Raji (cell line): ENCODE data around the gene SULT1E1.

Experiments used
- POLR2A ChIP-seq: IDR thresholded peaks from 2 replicates; pipeline ENCODE4 v1.6.1; 2011; ENCODE audit warnings: low read depth, low read length, control low read depth; ENCODE audit not compliant: insufficient read depth

SULT1E1 gene, protein sequence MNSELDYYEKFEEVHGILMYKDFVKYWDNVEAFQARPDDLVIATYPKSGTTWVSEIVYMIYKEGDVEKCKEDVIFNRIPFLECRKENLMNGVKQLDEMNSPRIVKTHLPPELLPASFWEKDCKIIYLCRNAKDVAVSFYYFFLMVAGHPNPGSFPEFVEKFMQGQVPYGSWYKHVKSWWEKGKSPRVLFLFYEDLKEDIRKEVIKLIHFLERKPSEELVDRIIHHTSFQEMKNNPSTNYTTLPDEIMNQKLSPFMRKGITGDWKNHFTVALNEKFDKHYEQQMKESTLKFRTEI

DNA sequence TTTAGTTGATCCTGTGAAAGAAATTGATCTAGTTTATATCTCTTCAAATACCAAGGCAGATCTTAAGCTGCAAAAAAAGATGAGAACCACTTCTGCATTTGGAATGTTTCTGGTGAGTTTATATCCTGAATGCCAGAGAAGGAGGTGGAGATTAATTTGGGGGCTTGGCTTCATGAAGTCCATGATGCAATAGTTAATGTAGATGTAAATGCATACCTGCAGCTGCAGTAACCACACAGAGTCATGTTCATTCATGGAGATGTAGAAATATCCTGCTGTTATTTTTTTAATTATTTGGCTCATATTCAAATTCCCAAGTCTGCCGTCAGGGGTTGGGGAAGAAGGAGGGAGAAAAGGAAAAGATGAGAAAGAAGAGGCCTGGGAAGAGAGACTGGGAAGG is at the start of gene SULT1E1:
SULT1E1 (minus strand) TSS at position 94 of the 400 bp plus-strand sequence. CDS start 2,501 bp downstream, outside the sequence.
- no peak for TF ChIP-seq POLR2A

DNA sequence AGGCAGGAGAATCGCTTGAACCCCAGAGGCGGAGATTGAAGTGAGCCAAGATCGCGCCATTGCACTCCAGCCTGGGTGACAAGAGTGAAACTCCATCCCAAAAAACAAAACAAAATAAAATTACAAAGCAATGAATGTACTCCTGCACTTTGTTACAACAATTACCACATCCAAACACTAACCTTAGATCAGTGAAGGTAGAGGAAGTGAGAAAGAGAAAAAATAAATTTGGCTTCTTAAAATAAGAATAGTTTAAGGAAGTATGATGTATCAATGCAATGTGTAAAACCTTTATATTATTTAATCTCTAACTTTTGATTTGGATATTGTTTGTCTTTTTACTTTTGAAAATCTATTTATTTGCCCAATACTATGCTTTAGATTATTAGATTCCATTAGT is 49.2 kb upstream of the SULT1E1 start:
- TF ChIP-seq POLR2A, result no peak

DNA sequence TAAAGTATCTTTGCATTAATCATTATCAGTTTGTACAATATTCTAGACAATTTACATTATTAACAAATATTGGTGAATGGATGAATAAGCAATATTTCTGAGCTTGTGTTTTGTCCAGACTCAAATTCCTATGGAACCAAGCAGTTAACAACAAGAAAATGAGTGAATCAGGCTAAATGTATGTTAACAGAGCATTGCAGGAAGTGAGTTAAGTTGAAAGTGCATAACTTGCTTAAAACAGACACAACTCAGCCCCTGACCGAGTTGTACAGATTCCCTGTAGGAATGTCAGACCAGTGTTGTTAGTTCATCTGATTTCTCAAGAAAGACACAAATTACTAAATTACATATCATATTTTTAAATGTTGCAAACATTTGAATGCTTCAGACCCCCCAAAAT is 47.2 kb upstream of the SULT1E1 start:
- TF ChIP-seq POLR2A, result no peak

DNA sequence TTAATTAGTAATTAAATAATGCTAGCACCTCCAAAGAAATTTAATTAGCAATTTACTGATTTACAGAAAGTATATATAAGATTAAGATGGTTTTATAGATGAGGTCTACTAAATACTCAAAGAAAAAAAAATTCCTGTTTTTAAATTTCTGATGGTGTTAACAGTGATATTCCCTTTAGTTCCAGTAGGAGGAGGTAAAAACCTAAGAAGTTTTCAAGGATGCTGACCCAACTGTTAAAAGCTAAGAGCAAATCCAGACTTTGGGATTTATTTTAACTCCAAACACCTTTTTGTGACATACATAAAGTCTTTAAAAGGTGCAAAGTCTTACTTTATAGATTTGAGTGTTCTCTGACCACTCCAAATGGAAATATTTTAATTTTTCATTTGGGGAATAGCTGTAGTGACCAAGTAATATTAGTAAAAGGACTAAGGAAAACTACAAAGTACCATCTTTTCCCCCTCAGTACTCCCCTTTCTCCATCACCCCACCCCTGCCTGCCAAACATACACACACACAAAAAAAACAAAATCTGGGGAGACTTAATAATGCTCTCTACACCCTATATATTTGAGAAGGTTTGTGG is 36.7 kb upstream of the SULT1E1 start:
- TF ChIP-seq POLR2A, result no peak

DNA sequence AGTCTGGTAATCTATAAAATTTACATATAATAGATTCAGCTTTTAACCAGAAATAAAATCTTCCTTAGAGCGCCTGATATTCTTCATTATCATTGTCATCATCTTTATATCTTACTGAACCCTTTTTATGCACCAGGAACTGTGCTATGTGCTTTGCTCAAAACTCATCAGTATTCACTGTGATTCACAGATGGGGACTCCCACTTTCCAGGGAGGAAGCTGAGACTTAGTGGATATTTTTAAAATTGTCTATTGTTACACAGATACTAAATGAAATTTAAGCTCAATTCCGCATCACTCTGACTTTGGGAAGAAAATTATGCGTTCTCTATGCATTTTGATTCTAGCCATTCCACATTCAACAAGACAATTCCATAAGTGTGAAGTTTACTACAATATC is 34.8 kb upstream of the SULT1E1 start:
- no peak for TF ChIP-seq POLR2A

DNA sequence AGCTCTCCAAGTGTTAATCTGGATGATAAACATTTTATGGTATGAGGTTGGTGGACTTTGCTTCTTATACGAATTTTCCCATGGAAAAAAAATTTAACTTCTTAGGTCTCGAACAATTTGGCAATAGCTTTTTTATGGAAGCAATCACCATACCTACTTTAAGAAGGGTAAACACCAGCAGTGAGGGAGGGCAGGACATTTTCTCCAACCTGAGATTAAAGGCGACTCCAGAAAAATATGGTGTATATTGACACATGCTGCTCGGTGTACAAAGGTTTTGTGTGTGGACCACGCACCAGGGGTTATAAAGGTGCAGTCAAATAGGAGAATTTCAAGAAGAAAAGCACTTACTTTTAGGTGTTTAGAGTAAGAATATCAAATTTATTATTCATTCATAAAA is 34.2 kb upstream of the SULT1E1 start:
- no peak for TF ChIP-seq POLR2A

DNA sequence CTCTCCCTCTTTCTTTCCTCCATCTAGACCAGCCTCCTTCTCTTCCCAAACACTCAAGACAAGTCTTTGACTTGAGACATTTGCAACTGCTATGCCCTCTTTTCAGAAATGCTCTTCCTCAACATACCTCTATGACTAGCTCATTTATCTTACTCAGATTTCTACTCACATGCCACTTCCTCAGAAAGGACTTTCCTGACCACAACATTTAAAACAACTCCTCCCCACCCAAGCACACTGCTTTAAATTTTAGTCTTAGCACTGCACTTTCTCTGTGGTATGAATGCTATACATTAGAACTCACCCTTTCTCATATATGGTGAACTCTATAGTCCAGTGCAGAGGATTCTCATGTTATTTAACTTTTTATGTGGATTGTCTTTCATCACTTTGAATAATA is 28.4 kb upstream of the SULT1E1 start:
- no peak for TF ChIP-seq POLR2A

DNA sequence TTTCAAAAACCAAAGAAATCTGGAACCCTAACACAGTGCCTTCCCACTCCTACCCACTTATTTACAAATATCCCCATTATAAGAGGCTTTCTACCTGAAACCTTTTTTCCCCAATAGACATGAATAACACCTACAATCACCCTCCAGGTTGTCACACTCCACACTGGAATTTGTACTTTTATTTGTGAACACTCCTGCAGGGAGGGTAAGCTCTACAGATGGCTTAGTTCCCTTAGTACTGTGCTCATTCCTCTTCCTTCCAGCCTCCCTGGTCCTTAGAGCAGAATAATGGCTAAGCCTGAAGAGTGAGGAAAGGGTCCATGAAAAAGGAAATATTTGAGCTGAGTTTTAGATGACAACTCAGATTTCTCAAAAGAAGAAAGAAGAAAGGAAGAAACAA is 22.2 kb upstream of the SULT1E1 start:
- TF ChIP-seq POLR2A, result no peak

DNA sequence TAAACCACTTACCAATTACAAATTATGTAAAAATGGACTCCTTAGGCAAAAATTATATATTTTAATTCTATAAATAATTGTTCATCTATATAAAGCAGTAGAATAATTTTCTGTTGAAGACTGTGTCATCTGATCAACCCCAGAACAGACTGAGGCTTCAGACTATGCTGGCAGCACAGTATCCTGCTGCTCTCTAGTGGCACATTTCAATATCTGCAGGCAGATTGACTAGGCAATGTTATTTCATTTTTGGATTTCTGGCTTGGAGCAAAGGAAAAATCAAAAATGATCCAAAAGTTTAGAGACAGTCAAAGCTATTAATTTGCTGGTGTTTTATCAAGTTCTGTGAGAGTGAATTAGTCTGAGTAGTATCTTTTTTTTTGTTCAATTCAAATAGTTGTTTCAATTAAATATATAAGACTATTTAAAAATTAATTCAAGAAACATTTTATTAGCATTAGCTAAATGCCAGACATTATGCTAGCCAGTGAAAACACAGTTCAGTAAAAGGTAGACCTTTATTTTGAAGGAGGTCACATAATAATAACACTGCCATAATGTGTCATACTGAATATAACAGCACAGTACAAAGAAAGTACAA is 21.3 kb upstream of the SULT1E1 start:
- no peak for TF ChIP-seq POLR2A

DNA sequence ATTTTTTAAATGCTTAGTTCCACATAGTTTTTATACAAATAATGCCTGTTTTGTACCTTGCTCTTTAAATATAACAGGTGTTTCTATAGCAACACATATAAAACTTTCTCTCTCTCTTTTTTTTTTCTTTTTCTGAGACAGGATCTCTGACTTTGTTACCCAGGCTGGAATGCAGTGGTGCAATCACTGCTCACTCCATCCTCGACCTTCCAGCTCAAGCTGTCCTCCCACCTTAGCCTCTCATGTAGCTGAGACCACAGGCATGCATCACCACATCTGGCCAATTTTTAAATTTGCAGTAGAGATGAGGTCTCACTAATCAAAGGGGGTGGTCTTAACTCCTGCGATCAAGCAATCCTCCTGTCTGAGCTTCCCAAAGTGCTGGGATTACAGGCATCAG is 18.3 kb upstream of the SULT1E1 start:
- no peak for TF ChIP-seq POLR2A

DNA sequence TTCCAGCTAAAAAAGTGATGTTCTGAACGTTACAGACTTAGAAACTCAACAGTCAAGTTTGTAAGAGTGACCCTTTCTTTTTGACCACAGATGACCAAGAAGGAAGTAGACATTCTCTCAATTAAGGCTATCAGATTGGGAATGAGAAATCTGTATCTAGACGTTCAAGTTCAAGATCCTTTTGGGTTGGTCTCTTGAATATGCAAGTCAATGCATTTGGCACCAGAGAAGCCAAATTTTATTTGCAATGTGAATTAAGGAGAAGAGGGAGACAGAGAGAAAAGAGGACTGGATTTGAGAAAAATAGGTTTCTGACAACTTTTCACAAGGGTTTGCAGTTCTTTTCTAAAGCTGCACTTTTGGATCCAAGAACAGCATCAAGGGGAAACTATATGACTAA is 17.5 kb upstream of the SULT1E1 start:
- no peak for TF ChIP-seq POLR2A

DNA sequence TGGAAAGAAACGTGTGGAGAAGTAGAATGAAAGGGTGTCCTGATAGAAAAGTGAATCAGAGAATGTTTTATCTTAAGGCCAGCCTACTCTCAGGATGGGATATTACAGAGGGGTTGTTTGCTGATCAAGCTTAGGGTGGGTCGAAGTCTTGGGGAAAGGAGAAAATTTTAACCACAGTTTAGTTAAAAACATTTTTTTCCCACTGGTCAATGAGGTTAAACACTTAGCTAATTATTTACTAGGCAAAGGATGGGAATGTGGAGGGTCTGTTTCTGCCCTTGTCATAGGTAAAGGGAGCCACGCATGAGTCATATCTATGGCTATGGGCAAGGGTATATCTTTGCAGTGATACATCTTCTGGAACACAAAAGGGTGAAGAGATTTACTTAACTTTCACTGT is 16.1 kb upstream of the SULT1E1 start:
- TF ChIP-seq POLR2A, result no peak

DNA sequence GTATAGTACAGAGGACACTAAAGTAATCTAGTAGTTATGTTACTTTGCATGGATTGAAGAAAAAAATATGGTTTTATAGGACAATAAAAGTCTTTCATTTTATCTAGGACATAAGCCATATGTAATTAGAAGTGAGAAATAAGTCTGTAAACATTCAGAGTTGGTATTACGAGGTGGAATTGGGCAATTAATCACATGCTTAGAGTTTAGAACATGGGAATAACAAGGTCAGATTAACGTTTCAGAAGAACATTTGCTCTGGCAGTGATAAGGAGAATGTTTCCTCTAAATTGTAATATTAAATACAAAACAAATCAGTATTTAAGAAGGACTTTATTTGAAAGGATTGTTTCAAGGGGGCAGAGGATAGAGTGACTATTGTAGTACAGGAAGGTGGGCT is 15.6 kb upstream of the SULT1E1 start:
- TF ChIP-seq POLR2A, result no peak

DNA sequence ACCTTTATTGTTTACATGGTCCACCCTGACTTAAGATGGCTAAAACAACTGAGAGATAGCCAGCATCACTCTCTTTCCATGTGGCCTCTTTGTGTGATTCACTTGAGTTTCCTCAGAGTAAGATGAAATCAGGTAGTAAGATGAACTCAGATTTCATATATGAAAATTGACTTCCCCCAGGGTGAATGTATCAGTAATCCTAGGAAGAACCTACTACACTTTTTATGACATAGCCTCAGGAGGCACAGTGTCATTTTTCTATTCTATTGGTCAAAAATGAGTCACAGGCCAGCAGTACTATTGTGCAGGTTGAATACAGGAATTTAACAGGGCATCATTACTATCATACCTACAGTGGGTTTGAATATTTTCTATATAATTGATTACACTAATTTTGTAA is 14.6 kb upstream of the SULT1E1 start:
- no peak for TF ChIP-seq POLR2A

DNA sequence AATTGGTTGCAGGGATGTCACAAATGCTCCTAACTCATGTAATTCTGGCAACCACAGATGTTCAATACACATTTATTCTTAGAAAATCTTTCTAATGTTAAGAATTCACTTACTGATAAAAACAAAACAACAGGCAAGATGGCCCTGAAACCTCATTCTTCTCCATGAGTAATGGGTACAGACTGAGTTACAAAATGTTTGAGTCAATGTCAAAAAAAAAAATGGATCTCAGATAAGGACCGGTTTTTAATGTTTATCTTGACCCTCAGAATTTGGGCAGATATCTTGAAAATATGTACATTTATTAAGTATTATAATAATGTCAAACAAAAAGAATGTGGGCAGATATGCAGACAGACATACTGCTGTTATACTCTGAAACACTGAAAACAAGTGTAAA is 1.8 kb upstream of the SULT1E1 start:
- no peak for TF ChIP-seq POLR2A

DNA sequence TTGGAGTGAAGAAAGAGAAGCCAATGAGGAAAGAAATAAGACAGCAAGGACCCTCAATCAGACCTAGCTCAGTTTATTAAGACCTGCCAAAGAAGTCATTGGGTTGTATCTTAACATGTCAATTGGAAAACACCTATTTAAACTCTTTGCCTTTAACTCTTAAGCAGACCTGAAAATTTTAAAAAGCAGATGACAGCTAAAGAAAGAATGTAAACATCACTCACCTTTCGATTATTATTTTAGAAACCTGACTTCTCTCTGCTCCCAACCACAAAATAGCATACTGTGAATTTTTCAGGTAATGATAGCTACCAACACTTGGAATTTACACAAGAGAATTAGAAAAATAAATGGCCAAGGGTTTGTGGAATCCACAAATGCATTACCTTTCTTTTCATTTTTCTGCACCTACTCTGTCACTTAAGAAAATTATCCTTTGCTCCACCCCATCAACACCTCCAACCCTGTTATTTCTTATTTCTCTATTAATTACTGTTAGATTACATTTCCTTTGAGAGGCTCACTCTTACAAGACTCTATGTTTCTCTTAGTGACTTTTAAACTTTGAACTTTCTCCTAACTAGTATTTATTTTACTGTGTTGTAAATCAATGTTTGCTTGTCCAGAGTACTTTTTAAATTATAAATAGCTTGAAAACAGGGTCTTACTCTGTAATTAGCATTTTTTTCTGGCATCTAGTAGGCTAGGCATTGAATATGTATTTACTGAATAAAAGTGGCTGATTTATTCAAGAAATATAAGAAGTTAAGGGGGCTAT is 765 bp upstream of the SULT1E1 start:
- TF ChIP-seq POLR2A, result no peak
